ENCODE measurements around the gene MEGF6.
A peak's percentile ranks its signal among the peaks of the same experiment; 100 is the strongest.

Gene MEGF6

GRCh38 chr1:3444736-3445135, 166.6 kb downstream of the MEGF6 start:
- peaks cover 39% of the 10 kb centered on the region for H3K4me1 Mint-ChIP-seq
- no peak overlapping the region for H3K27ac Mint-ChIP-seq
- DNase-seq = no peak
- no peak overlapping the region for H3K4me3 Mint-ChIP-seq
- no peaks in the 10 kb centered on the region for H3K36me3 Mint-ChIP-seq (ENCODE audit: low read depth)
- peaks cover 20% of the 10 kb centered on the region for H3K27me3 Mint-ChIP-seq (ENCODE audit: low read depth, poor library complexity)
- H3K9me3 Mint-ChIP-seq = peaks cover 14% of the 10 kb centered on the region
- TF ChIP-seq CTCF (IDR thresholded peaks at IDR 0.05) = no peak

GRCh38 chr1:3444298-3444697, 167.0 kb downstream of the MEGF6 start:
- Mint-ChIP-seq H3K4me1 (peaks cover 40% of the 10 kb centered on the region), H3K9me3 (peaks cover 13% of the 10 kb centered on the region), H3K4me3 (no peak overlapping the region), H3K36me3 (ENCODE audit: low read depth) (no peaks in the 10 kb centered on the region), H3K27me3 (ENCODE audit: low read depth, poor library complexity) (peaks cover 20% of the 10 kb centered on the region), H3K27ac (peak overlapping the region; percentile 39)
- no peak for DNase-seq
- TF ChIP-seq CTCF (IDR thresholded peaks at IDR 0.05) = no peak

GRCh38 chr1:3443807-3444206, 167.5 kb downstream of the MEGF6 start:
- Mint-ChIP-seq H3K36me3 (ENCODE audit: low read depth) (no peaks in the 10 kb centered on the region), H3K27me3 (ENCODE audit: low read depth, poor library complexity) (peaks cover 20% of the 10 kb centered on the region), H3K27ac (no peak overlapping the region), H3K9me3 (peaks cover 13% of the 10 kb centered on the region), H3K4me1 (peaks cover 40% of the 10 kb centered on the region), H3K4me3 (no peak overlapping the region)
- DNase-seq = no peak
- TF ChIP-seq CTCF (IDR thresholded peaks at IDR 0.05) = no peak

- no peak overlapping the region for H3K27ac Mint-ChIP-seq
- no peak overlapping the region for H3K4me3 Mint-ChIP-seq
- DNase-seq = no peak
- peaks cover 16% of the 10 kb centered on the region for H3K27me3 Mint-ChIP-seq (ENCODE audit: low read depth, poor library complexity)
- peaks cover 40% of the 10 kb centered on the region for H3K4me1 Mint-ChIP-seq
- no peaks in the 10 kb centered on the region for H3K36me3 Mint-ChIP-seq (ENCODE audit: low read depth)
- TF ChIP-seq CTCF (IDR thresholded peaks at IDR 0.05) = no peak
- peaks cover 10% of the 10 kb centered on the region for H3K9me3 Mint-ChIP-seq
These were observed 168.4 kb downstream of the MEGF6 start for GRCh38 chr1:3442901-3443300.

GRCh38 chr1:3442331-3442730, 169.0 kb downstream of the MEGF6 start:
- H3K27ac Mint-ChIP-seq = no peak overlapping the region

More at GRCh38 chr1:3442331-3442730, 169.0 kb downstream of the MEGF6 start:
- H3K9me3 Mint-ChIP-seq = peaks cover 7% of the 10 kb centered on the region
- H3K4me3 Mint-ChIP-seq = no peak overlapping the region
- no peaks in the 10 kb centered on the region for H3K36me3 Mint-ChIP-seq (ENCODE audit: low read depth)
- peaks cover 16% of the 10 kb centered on the region for H3K27me3 Mint-ChIP-seq (ENCODE audit: low read depth, poor library complexity)
- DNase-seq = no peak
- H3K4me1 Mint-ChIP-seq = peaks cover 40% of the 10 kb centered on the region
- no peak for TF ChIP-seq CTCF (IDR thresholded peaks at IDR 0.05)

Measured in nephron progenitor cell (in vitro differentiated cells).